Activated T-cell treated with anti-CD3 and anti-CD28 coated beads, Interleukin-2, amount 50 U/mL, for 48 hours (primary cell): ENCODE data around the gene APOL3.
"Not testable (repeated sequence)": the region's sequence is repeated elsewhere in the genome, so short reads cannot be mapped to it uniquely, and the experiment has no call there.

Experiments used
- DNase-seq, 2 experiments: peaks; one replicate each; pipeline ENCODE4 v3.0.0-alpha.2; 2020

The APOL3 gene

GRCh38 chr22:36160499-36160942 lies at the start of gene APOL3:
TSS of gene APOL3 (minus strand) at chr22:36160755. CDS start at chr22:36149055, 11,700 bp downstream.
- peak; percentile 60 for DNase-seq

- DNase-seq: no peak
Observed at GRCh38 chr22:36210224-36210623, 49.7 kb upstream of the APOL3 start.

- DNase-seq: not testable (repeated sequence)
Observed at GRCh38 chr22:36209488-36209908, 48.9 kb upstream of the APOL3 start.

GRCh38 chr22:36208914-36209313 lies 48.4 kb upstream of the APOL3 start:
- no peak for DNase-seq

- no peak for DNase-seq
Observed at GRCh38 chr22:36208162-36208765, 47.7 kb upstream of the APOL3 start.

- DNase-seq: no peak
Observed at GRCh38 chr22:36206255-36206654, 45.7 kb upstream of the APOL3 start.

GRCh38 chr22:36205573-36205972 lies 45.0 kb upstream of the APOL3 start:
- DNase-seq: not testable (repeated sequence)

- DNase-seq: no peak
Observed at GRCh38 chr22:36204632-36205015, 44.1 kb upstream of the APOL3 start.

- DNase-seq: no peak
Observed at GRCh38 chr22:36204001-36204631, 43.6 kb upstream of the APOL3 start.

GRCh38 chr22:36203441-36203840 lies 42.9 kb upstream of the APOL3 start:
- DNase-seq: not testable (repeated sequence)

GRCh38 chr22:36202906-36203305 lies 42.4 kb upstream of the APOL3 start:
- not testable (repeated sequence) for DNase-seq

- DNase-seq: no peak
Observed at GRCh38 chr22:36201630-36202319, 41.2 kb upstream of the APOL3 start, which contains the start of gene APOL4. TSS of gene APOL4 (minus strand) at chr22:36201809. CDS start at chr22:36201734, 75 bp downstream.

GRCh38 chr22:36201025-36201424 lies 40.5 kb upstream of the APOL3 start:
- not testable (repeated sequence) for DNase-seq

GRCh38 chr22:36199001-36199551 lies 38.5 kb upstream of the APOL3 start:
- DNase-seq: no peak

GRCh38 chr22:36198536-36198935 lies 38.0 kb upstream of the APOL3 start:
- DNase-seq: no peak

GRCh38 chr22:36197514-36198146 lies 37.1 kb upstream of the APOL3 start:
- peak; percentile 41 to 58 for DNase-seq

GRCh38 chr22:36197065-36197440 lies 36.5 kb upstream of the APOL3 start:
- DNase-seq: no peak

- no peak for DNase-seq
Observed at GRCh38 chr22:36196254-36197064, 35.9 kb upstream of the APOL3 start.

- DNase-seq: peak; percentile 50 to 62
Observed at GRCh38 chr22:36194971-36195370, 34.4 kb upstream of the APOL3 start.

GRCh38 chr22:36194385-36194784 lies 33.8 kb upstream of the APOL3 start:
- no peak for DNase-seq

- DNase-seq: no peak
Observed at GRCh38 chr22:36193577-36193976, 33.0 kb upstream of the APOL3 start.

GRCh38 chr22:36193171-36193570 lies 32.6 kb upstream of the APOL3 start:
- no peak for DNase-seq
